GOT3 (cell line): ENCODE data around the gene WNT6.

ENCODE experiments used
- DNase-seq: peaks from one replicate; lab custom pipeline; 2025; ENCODE audit warnings: mixed read lengths; lab: John Stamatoyannopoulos, UW

WNT6 gene

DNA sequence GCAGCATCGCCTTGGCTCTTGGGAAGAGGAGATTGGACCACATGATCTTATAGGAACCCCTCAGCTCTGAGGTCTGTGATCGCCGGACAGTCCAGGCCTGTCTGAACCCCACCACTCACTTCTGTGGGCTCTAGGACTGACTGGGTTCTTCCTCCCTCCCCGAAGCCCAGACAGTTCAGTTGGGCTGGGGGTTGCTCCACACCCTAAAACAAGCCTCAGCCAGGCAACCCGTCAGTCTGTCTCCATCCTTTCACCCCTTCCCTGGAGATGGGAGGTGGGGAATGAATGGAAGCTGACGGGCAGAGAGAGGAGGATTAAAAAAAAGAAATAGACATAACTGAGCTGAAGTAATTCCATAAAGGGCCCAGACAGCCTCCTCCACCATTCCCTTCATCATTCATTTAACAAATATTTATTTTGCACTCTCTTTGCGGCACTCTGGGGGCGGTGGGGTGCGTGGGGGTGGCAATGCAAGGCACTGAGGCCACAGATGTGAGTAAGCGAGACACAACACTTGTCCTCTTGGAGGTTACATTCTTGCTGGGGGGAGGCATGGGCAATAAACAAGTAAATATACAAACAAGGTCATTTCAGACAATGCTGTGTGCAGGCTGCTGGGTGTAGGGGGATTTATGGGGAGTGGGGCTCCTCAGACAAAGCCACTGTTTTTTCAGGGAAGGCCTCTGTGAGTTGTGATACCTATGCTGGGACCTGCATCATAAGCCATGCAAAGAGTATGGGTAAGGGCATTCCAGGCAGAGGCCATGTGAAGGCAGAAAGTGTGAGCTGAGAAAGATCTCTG, 33.9 kb downstream of the WNT6 start:
- DNase-seq: no peak

DNA sequence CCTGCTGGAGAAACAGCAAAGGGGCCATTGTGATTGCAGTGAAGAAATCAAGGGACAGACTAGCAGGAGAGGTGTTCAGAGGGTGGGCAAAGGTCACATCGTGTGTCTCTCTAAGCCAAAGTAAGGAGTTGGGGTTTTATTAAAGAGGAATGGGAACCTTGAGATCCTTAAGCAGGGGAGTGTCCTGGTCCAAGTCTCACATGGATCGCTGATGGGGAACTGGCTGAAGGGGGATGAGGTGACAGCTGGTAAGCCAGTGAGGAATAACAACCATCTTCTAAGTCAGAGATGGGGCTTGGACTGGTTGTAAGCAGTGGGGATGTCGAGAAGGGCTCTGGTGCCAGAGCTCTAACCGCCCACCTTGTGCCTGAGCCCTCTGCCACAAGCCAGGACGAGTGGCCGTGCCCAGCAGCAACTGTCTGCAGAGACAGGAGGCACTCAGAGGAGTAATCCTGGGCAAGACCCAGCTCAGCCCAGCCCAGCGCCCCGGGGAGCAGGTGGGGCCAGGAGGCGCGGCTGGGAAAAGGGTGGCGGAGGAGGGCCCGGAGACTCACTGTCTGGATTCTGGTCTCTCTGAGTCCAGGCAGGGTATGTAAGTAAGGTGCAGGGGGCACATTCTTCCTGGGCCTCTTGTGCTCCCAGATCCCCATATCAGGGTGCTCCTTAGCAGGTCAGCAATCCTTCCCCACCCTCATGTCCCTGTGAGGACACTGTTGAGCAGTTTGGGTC, 34.7 kb downstream of the WNT6 start:
- no peak for DNase-seq

GRCh38 chr2:218894880-218895157, 35.2 kb downstream of the WNT6 start:
- no peak for DNase-seq

GRCh38 chr2:218895326-218895725, 35.7 kb downstream of the WNT6 start:
- DNase-seq: no peak

DNA sequence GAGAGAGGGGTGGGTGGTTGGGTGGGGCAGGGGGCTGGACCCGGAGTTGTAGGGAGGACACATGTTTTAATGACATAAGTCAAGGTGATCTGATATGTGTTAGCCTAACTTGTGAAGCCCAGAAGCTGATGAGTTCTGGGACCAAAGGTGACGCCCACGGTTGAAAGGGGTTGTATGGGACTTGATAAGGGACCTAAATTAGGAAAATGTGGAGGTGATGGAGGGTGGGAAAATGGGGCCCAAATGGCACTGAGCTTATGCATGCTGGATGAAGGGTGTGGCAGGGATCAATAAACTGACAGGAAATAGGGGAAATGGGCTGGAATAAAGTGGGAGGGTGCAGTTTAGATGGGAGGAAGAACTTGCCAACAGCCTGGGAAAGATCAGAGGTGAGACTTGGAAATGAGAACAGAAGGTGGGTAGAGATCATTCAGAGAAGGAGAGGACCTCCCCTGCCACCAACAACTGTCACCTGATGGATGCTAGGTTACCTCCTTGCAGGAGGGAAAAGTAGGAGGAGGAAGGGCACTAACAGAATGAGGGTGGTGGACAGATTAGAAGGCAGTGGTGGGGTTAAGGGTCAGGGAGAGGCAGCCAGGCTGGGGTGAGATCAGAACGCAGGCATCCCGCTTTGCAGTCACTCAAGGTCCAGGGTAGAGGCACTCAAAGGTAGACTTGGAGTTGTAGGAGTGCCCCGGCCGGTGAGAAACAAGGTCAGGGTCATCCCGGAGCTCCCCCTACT, 36.3 kb downstream of the WNT6 start:
- DNase-seq: no peak

GRCh38 chr2:218896501-218897393, 37.1 kb downstream of the WNT6 start:
- no peak for DNase-seq

- DNase-seq: no peak
Observed at GRCh38 chr2:218897394-218898108, 37.9 kb downstream of the WNT6 start.

DNA sequence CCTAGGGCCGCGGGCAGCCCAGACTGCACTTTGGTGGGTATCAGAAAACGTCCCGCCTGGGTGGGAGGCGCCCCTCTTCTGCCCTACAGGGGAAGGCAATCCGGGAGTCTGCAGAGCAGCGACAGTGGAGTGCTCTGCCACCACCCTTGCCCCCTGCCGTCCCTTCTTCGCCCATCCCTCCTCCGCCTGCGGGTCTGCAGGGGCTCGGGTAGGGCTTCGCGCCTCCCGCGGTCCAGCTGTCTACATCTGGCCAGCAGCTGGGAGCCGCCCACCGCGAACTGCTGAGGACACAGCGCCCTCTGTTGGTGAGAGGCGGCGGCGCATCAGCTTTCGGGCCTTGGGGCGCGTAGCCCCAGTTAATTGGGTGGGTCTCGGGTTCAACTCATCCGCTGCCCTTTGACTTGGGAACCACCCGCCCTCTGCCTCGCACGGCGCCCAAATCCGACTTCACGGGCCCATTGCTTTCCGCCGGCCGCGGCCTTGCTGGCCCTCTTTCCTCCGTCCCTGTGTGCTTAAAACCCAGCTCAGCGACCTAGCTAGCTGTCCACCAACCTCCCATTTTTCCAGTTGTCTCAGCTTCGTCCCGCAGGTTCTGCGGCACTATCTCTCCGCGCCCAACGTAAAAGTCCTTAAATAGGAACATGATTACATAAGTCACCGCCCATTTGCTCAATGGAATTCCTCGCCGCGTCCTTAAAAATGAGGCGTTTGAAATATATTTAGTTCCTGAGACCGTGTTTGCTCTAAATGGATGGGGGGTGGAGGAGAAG, 38.7 kb downstream of the WNT6 start:
- no peak for DNase-seq

GRCh38 chr2:218899147-218899546, 39.5 kb downstream of the WNT6 start:
- no peak for DNase-seq

- DNase-seq: no peak
Observed at GRCh38 chr2:218902427-218902826, 42.8 kb downstream of the WNT6 start.

GRCh38 chr2:218904176-218904575, 44.6 kb downstream of the WNT6 start:
- no peak for DNase-seq

GRCh38 chr2:218908721-218909619, 49.4 kb downstream of the WNT6 start:
- DNase-seq: peak; percentile 86

DNA sequence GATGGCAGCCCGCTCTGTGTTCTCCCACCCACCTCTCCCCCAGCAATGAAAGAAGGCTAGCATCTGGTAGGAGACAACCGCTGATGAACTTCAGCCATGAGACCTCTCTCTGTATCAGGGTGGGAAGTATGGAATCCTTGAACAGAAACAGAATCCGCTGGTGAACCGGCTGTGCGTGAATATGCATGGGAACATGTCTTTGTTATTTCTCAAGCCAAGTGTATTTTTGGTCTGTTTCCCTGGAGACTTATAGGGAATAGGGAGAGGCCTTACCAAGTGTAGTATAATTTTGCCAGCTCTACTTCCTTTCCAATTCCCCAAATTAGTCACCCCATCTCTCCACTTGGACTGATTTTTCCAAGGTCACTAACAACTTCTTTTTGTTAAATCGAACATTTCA, 51.1 kb downstream of the WNT6 start:
- no peak for DNase-seq

GRCh38 chr2:218920504-218920903, 60.9 kb downstream of the WNT6 start:
- DNase-seq: no peak
